Activated T-cell treated with anti-CD3 and anti-CD28 coated beads for 1 hour (primary cell): Measurements from ENCODE around the gene EPB41L5.
"Not testable (repeated sequence)": the region's sequence is repeated elsewhere in the genome, so short reads cannot be mapped to it uniquely, and the experiment has no call there.

Source experiments
- DNase-seq: peaks from one replicate; pipeline ENCODE4 v3.0.0-alpha.2; 2020; ENCODE audit warnings: low read depth

Gene EPB41L5

DNA sequence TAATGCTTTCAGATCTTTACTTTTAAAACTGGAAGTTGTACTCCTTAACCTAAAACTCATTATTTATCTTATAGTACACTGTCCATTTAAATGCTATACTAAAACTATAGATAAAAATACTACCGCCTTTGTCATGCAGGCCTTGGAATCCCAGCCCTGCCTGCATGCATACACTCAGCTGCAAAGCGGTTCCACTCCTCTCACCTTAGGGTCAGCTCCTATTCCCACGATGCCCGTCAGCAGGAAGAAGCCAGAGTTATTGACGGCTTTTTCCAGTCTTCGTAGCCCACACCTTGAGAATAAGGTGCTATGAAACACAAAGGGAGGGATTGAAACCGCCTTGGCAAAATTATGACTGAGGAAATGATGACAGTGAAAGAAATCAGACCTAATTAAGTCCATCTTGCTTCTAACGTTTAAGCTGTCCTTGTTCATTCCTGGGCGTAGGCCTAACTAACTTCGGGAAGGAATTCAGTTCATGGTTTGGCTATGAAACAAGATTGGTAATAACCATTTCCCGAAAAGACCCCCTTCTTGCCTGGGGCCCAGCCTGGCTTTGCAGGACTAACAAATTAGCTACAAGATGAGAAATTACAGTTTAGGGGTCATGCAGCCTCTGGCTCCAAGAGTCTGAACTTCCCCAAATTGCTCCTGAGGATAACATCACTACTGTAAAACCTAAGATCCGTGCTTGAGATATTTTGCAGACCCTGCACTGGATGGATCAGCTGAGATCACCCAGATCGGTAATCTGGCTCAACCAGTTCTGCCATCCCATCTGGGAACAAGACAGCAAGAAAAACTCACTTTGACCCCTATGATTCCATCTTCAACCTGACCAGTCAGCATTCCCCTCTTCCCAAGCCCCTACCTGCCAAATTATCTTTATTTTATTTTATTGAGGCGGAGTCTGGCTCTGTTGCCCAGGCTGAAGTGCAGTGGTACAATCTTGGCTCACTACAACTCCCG is 17.1 kb downstream of the EPB41L5 start:
- DNase-seq: no peak

GRCh38 chr2:120032297-120032696 is 19.4 kb downstream of the EPB41L5 start:
- DNase-seq: no peak

DNA sequence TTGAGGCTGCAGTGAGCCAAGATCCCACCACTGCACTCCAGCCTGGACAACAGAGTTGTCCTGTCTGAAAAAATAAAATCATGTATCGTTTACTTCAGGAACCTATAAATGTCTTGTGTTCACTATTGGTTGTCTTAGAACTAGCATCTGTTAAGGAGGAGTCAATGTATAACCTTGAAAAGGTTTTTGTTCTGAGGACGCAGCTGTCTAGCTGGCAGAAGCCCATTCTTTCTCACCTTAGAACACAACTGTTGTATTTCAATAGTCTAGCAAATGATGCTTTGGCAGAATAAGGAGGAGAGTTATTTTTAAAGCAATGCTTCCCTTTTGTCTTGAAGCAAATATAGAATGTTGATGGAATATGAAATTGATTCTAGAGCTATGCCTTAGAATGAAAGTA is 21.1 kb downstream of the EPB41L5 start:
- no peak for DNase-seq

GRCh38 chr2:120034621-120035020 is 21.7 kb downstream of the EPB41L5 start:
- DNase-seq: no peak

DNA sequence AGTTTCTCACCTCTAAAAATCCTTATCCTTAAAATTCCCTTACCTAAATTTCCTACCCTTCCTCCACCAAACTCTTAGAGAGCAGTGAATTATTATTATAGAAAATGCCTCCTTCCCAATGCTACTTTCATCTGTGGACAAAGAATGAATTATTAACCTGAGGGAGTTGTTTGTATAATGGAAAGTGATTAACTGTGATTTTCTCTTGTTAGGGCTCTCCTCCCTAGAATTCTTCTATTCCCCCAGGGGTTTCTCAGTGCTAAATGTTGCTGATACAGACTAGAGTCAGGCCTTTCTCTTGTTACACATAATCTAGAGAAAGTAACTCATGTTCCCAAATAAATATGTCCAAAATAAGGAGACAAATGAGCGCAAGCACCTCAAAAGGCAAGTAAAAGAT is 23.3 kb downstream of the EPB41L5 start:
- DNase-seq: no peak

- no peak for DNase-seq
These were observed 25.2 kb downstream of the EPB41L5 start for GRCh38 chr2:120037995-120038541.

- no peak for DNase-seq
These were observed 29.5 kb downstream of the EPB41L5 start for GRCh38 chr2:120042359-120042758.

DNA sequence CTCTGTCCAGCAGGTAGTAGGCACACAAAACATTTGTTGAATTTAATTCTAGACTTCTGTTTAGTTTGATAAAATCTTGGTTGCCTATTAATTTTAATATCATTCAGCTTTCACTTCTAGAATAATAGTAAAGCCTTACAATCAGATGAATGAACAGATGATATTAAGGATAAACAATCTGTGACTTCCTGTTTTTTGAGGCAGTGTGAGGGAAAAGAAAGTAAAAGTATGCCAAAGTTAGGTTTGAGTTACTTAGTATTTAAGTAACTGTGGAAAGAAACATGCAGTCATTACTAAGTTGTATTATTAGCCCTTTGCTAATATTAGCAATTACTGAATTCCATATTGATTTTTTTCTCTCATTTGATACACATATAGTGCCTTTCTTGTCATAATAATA is 31.5 kb downstream of the EPB41L5 start:
- DNase-seq: no peak

DNA sequence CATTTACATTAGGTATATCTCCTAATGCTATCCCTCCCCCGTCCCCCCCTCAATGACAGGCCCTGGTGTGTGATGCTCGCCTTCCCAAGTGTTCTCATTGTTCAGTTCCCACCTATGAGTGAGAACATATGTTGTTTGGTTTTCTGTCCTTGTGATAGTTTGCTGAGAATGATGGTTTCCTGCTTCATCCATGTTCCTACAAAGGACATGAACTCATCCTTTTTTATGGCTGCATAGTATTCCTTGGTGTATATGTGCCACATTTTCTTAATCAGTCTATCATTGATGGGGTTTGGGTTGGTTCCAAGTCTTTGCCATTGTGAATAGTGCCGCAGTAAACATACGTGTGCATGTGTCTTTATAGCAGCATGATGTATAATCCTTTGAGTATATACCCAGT is 32.9 kb downstream of the EPB41L5 start:
- DNase-seq: not testable (repeated sequence)

GRCh38 chr2:120046252-120046651 is 33.4 kb downstream of the EPB41L5 start:
- not testable (repeated sequence) for DNase-seq

GRCh38 chr2:120052597-120052996 is 39.7 kb downstream of the EPB41L5 start:
- no peak for DNase-seq

GRCh38 chr2:120053891-120054290 is 41.0 kb downstream of the EPB41L5 start:
- DNase-seq: no peak

GRCh38 chr2:120059483-120059882 is 46.6 kb downstream of the EPB41L5 start:
- no peak for DNase-seq

GRCh38 chr2:120060088-120060623 is 47.3 kb downstream of the EPB41L5 start:
- DNase-seq: no peak

GRCh38 chr2:120064664-120065063 is 51.8 kb downstream of the EPB41L5 start:
- no peak for DNase-seq

- no peak for DNase-seq
These were observed 54.1 kb downstream of the EPB41L5 start for GRCh38 chr2:120066800-120067547.

DNA sequence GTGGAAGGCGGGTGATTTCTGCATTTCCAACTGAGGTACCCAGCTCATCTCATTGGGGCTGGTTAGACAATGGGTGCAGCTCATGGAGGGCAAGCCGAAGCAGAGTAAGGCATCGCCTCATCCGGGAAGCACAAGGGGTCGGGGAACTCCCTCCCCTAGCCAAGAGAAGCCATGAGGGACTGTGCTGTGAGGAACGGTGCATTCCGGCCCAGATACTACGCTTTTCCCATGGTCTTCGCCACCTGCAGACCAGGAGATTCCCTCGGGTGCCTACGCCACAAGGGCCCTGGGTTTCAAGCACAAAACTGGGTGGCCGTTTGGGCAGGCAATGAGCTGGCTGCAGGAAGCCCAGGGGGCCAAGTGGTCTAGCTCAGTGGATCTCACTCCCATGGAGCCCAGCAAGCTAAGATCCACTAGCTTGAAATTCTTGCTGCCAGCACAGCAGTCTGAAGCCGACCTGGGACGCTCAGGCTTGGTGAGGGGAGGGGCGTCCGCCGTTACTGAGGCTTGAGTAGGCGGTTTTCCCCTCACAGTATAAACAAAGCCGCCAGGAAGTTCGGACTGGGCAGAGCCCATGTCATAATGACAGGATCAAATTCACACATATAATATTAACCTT is 55.3 kb downstream of the EPB41L5 start:
- not testable (repeated sequence) for DNase-seq

- no peak for DNase-seq
These were observed 62.7 kb downstream of the EPB41L5 start for GRCh38 chr2:120075545-120075944.

- DNase-seq: no peak
These were observed 65.0 kb downstream of the EPB41L5 start for GRCh38 chr2:120077896-120078295.

DNA sequence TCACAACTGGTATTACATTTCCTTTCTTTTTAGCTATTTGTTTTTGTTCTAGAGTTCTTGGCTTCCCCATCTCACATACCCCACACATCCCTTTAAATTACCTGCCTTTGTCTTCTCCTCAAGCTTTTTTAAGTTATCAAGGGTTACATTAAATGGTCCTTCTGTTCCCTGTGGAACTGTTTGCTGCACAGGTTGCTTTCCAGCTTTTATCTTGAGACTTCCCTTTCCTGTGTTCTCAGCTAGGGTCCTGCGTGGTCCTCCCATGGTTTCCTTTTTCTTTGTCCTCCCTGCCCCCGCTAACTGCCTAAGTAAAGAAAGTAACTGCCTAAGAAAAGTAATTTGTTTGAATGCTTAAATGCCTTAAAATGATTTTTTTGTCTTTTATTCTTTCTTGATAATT is 66.8 kb downstream of the EPB41L5 start:
- no peak for DNase-seq

GRCh38 chr2:120091436-120091835 is 78.6 kb downstream of the EPB41L5 start:
- no peak for DNase-seq

DNA sequence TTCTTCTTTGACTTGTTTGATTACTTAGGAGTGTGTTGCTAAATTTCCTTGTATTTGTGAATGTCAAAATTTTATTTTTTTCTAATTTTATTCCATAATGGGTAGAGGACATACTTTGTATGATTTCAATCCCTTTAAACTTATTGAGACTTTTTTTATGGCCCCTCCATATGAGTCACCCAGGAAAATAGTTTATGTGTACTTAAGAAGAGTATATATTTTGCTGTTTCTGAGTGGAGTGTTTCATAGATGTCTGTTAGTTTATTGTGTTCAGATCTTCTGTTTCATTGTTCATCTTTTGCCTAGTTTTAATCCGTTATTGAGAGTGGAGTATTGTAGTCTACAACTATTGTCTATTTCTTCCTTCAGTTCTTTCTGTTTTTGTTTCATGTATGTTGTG is 81.9 kb downstream of the EPB41L5 start:
- no peak for DNase-seq
